SK-N-SH treated with all-trans-retinoic acid at 6 μM for 48 hours (cell line): Measurements from ENCODE around the gene ONECUT3.

Source experiments
- ATAC-seq: fragments of 200-7000 bp; cut with Tn5 transposase; 3 replicates; pipeline ENCODE4 v1.9.1; 2020; ENCODE audit warnings: mild to moderate bottlenecking, moderate library complexity
- ARNTL ChIP-seq: fragments of 450-650 bp; formaldehyde crosslinking; IDR thresholded peaks from 2 replicates; pipeline ENCODE4 v1.5.0; 2020; ENCODE audit warnings: low read depth, mild to moderate bottlenecking, moderate library complexity, borderline replicate concordance
- CSDC2 ChIP-seq: fragments of 250-450 bp; sonication (Bioruptor Pico); IDR thresholded peaks from 2 replicates; pipeline ENCODE4 v1.5.0; 2020; ENCODE audit warnings: mild to moderate bottlenecking, moderate library complexity
- OSR1 ChIP-seq: fragments of 250-450 bp; sonication (Bioruptor Pico); IDR thresholded peaks from 2 replicates; pipeline ENCODE4 v1.8.0; 2022; ENCODE audit warnings: moderate library complexity, mild to moderate bottlenecking, inconsistent platforms
- PPARA ChIP-seq: fragments of 250-450 bp; sonication (Bioruptor Pico); IDR thresholded peaks from 2 replicates; pipeline ENCODE4 v1.5.0; 2020; ENCODE audit warnings: mild to moderate bottlenecking, borderline replicate concordance
- RARB ChIP-seq: fragments of 250-450 bp; sonication (Bioruptor Pico); IDR thresholded peaks from 2 replicates; pipeline ENCODE4 v1.8.0; 2021; ENCODE audit warnings: mild to moderate bottlenecking, moderate library complexity
- SNAI2 ChIP-seq: fragments of 250-450 bp; sonication (Bioruptor Pico); IDR thresholded peaks from 2 replicates; pipeline ENCODE4 v1.5.0; 2020; ENCODE audit warnings: mild to moderate bottlenecking, moderate library complexity
- TCF4 ChIP-seq: fragments of 250-450 bp; sonication (Bioruptor Pico); IDR thresholded peaks from 2 replicates; pipeline ENCODE4 v1.8.0; 2021; ENCODE audit warnings: mild to moderate bottlenecking, moderate library complexity, borderline replicate concordance
- TOX ChIP-seq: fragments of 250-450 bp; sonication (Bioruptor Pico); IDR thresholded peaks from 2 replicates; pipeline ENCODE4 v1.8.0; 2021; ENCODE audit warnings: mild to moderate bottlenecking, moderate library complexity, borderline replicate concordance
- ZFP30 ChIP-seq: fragments of 450-650 bp; formaldehyde crosslinking; IDR thresholded peaks from 2 replicates; pipeline ENCODE4 v1.5.0; 2022; ENCODE audit warnings: mild to moderate bottlenecking, moderate library complexity
- ZNF565 ChIP-seq: fragments of 450-650 bp; formaldehyde crosslinking; conservative IDR thresholded peaks from 2 replicates; pipeline ENCODE4 v1.5.0; 2020; ENCODE audit warnings: low read depth, mild to moderate bottlenecking, moderate library complexity
- ZNF8 ChIP-seq: fragments of 450-650 bp; formaldehyde crosslinking; IDR thresholded peaks from 2 replicates; pipeline ENCODE4 v1.5.0; 2020; ENCODE audit warnings: mild to moderate bottlenecking, moderate library complexity
- TF ChIP-seq, protein P1 (sequence below): fragments of 250-450 bp; sonication (Bioruptor Pico); IDR thresholded peaks from 2 replicates; pipeline ENCODE4 v1.5.1; 2021; ENCODE audit warnings: mild to moderate bottlenecking, moderate library complexity
- TF ChIP-seq, protein P2 (sequence below): fragments of 250-450 bp; sonication (Bioruptor Pico); IDR thresholded peaks from 2 replicates; pipeline ENCODE4 v1.8.0; 2020; ENCODE audit warnings: mild to moderate bottlenecking, moderate library complexity, borderline replicate concordance
- TF ChIP-seq, protein P3 (sequence below): fragments of 250-450 bp; sonication (Bioruptor Pico); IDR thresholded peaks from 2 replicates; pipeline ENCODE4 v1.5.1; 2020; ENCODE audit warnings: low read depth, mild to moderate bottlenecking, moderate library complexity
- TF ChIP-seq, protein P4 (sequence below): fragments of 250-450 bp; sonication (Bioruptor Pico); IDR thresholded peaks from 2 replicates; pipeline ENCODE4 v1.5.0; 2020; ENCODE audit warnings: mild to moderate bottlenecking, moderate library complexity
- TF ChIP-seq, protein P5 (sequence below): fragments of 250-450 bp; sonication (Bioruptor Pico); IDR thresholded peaks from 2 replicates; pipeline ENCODE4 v1.8.0; 2021; ENCODE audit warnings: low read depth, mild to moderate bottlenecking, moderate library complexity, borderline replicate concordance

The ONECUT3 gene

DNA sequence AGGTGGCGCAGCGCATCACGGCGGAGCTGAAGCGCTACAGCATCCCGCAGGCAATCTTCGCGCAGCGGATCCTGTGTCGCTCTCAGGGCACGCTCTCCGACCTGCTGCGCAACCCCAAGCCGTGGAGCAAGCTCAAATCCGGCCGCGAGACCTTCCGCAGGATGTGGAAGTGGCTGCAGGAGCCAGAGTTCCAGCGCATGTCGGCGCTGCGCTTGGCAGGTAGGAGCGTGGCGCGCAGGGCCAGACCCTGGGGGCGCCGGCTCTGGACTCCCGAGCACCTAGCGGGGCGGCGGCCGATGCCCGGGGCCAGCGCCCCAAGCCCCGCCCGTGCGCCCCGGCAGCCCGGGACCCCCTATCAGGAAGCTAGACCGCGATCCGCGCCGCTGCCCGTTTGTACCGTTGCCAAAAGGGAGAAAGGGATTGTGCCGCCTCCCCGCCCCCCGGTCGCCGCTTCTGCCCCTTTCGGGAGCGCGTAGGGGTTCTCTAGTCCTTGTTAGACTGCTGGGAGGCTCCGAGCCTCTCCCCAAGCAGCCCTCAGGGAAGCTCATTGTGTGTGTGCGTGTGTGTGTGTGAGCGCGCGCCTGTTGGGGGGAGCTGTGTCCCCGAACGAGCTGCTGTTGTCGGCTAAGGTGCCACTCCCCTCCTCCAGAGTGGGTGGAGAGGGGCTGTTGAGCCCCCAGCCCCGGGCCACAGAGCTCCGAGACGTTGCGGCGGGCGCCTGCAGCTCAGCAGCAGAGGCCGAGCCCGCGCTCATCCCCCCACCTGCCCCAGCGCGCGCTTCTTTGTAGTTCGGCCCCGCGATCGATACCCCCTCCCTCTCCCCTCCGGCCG lies 1.5 kb downstream of the ONECUT3 start:
- ATAC-seq, result no peak
- TF ChIP-seq CSDC2 (no peak), TCF4 (CRISPR knock-in tag) (no peak), ZNF8 (no peak), TOX (CRISPR knock-in tag) (no peak), ZFP30 (CRISPR knock-in tag) (no peak), OSR1 (CRISPR knock-in tag) (no peak), PPARA (CRISPR knock-in tag) (no peak)
- TF ChIP-seq, protein P1, sequence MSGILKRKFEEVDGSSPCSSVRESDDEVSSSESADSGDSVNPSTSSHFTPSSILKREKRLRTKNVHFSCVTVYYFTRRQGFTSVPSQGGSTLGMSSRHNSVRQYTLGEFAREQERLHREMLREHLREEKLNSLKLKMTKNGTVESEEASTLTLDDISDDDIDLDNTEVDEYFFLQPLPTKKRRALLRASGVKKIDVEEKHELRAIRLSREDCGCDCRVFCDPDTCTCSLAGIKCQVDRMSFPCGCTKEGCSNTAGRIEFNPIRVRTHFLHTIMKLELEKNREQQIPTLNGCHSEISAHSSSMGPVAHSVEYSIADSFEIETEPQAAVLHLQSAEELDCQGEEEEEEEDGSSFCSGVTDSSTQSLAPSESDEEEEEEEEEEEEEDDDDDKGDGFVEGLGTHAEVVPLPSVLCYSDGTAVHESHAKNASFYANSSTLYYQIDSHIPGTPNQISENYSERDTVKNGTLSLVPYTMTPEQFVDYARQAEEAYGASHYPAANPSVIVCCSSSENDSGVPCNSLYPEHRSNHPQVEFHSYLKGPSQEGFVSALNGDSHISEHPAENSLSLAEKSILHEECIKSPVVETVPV (CRISPR knock-in tag), result no peak
- TF ChIP-seq, protein P2, sequence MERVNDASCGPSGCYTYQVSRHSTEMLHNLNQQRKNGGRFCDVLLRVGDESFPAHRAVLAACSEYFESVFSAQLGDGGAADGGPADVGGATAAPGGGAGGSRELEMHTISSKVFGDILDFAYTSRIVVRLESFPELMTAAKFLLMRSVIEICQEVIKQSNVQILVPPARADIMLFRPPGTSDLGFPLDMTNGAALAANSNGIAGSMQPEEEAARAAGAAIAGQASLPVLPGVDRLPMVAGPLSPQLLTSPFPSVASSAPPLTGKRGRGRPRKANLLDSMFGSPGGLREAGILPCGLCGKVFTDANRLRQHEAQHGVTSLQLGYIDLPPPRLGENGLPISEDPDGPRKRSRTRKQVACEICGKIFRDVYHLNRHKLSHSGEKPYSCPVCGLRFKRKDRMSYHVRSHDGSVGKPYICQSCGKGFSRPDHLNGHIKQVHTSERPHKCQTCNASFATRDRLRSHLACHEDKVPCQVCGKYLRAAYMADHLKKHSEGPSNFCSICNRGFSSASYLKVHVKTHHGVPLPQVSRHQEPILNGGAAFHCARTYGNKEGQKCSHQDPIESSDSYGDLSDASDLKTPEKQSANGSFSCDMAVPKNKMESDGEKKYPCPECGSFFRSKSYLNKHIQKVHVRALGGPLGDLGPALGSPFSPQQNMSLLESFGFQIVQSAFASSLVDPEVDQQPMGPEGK (CRISPR knock-in tag), result no peak
- TF ChIP-seq, protein P3, sequence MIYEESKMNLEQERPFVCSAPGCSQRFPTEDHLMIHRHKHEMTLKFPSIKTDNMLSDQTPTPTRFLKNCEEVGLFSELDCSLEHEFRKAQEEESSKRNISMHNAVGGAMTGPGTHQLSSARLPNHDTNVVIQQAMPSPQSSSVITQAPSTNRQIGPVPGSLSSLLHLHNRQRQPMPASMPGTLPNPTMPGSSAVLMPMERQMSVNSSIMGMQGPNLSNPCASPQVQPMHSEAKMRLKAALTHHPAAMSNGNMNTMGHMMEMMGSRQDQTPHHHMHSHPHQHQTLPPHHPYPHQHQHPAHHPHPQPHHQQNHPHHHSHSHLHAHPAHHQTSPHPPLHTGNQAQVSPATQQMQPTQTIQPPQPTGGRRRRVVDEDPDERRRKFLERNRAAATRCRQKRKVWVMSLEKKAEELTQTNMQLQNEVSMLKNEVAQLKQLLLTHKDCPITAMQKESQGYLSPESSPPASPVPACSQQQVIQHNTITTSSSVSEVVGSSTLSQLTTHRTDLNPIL (CRISPR knock-in tag), result no peak

DNA sequence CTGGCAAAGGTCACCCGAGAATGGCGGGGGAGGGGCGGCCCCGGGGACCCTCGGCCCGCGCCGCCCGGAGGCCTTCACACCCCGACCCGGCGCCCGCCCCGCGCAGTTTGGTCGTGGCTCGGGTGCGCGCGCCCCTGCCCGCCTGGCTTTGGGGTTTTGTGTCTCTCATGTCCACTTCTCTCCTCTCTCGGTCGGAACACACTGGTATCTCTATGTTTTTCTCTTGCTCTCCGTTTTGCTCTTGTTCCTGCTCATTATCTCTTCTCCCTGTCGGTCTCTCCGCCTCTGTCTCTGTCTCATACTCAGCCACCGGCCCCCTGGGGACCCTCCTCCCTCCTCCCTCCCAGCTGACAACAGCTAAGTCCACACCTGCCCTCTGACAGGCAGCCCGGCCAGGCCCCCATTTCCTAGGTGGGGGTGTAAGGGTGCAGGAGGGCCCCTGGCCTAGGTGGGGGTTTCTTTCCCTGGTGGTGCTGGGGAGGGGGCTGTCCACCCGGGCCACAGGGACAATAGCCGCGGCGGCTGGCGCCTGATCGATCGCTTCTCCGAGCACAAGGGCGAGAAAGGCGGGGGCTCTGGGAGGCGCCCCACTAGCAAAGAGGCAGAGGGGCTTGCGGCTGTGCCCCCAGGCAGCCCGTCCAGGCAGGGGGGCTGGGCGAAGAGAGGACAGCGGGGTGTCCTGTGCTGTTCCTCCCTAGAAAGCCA lies 2.3 kb downstream of the ONECUT3 start:
- TF ChIP-seq ARNTL (CRISPR knock-in tag) (no peak), RARB (CRISPR knock-in tag) (no peak), SNAI2 (CRISPR knock-in tag) (no peak), ZNF565 (CRISPR knock-in tag) (no peak), PPARA (CRISPR knock-in tag) (no peak)
- TF ChIP-seq, protein P4, sequence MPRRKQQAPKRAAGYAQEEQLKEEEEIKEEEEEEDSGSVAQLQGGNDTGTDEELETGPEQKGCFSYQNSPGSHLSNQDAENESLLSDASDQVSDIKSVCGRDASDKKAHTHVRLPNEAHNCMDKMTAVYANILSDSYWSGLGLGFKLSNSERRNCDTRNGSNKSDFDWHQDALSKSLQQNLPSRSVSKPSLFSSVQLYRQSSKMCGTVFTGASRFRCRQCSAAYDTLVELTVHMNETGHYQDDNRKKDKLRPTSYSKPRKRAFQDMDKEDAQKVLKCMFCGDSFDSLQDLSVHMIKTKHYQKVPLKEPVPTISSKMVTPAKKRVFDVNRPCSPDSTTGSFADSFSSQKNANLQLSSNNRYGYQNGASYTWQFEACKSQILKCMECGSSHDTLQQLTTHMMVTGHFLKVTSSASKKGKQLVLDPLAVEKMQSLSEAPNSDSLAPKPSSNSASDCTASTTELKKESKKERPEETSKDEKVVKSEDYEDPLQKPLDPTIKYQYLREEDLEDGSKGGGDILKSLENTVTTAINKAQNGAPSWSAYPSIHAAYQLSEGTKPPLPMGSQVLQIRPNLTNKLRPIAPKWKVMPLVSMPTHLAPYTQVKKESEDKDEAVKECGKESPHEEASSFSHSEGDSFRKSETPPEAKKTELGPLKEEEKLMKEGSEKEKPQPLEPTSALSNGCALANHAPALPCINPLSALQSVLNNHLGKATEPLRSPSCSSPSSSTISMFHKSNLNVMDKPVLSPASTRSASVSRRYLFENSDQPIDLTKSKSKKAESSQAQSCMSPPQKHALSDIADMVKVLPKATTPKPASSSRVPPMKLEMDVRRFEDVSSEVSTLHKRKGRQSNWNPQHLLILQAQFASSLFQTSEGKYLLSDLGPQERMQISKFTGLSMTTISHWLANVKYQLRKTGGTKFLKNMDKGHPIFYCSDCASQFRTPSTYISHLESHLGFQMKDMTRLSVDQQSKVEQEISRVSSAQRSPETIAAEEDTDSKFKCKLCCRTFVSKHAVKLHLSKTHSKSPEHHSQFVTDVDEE (CRISPR knock-in tag), result no peak
- TF ChIP-seq, protein P2 (CRISPR knock-in tag), result no peak
- TF ChIP-seq, protein P3 (CRISPR knock-in tag), result no peak
- TF ChIP-seq, protein P5, sequence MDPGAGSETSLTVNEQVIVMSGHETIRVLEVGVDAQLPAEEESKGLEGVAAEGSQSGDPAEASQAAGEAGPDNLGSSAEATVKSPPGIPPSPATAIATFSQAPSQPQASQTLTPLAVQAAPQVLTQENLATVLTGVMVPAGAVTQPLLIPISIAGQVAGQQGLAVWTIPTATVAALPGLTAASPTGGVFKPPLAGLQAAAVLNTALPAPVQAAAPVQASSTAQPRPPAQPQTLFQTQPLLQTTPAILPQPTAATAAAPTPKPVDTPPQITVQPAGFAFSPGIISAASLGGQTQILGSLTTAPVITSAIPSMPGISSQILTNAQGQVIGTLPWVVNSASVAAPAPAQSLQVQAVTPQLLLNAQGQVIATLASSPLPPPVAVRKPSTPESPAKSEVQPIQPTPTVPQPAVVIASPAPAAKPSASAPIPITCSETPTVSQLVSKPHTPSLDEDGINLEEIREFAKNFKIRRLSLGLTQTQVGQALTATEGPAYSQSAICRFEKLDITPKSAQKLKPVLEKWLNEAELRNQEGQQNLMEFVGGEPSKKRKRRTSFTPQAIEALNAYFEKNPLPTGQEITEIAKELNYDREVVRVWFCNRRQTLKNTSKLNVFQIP (CRISPR knock-in tag), result no peak
- TF ChIP-seq, all 23 proteins: peak for 0
- no peak for ATAC-seq
